Measurements from ENCODE around the gene RNF144A. TPM values are rescaled to one million over a fixed set of nuclear protein-coding genes. Genes with fewer than 3 reads are reported as not detected.

The RNF144A gene
- total and polyA plus RNA-seq, 2 donors (not counting 3 experiments of a cell fraction or from before 2014, with no cell fraction given) = 9.7 to 28.8 TPM

DNA sequence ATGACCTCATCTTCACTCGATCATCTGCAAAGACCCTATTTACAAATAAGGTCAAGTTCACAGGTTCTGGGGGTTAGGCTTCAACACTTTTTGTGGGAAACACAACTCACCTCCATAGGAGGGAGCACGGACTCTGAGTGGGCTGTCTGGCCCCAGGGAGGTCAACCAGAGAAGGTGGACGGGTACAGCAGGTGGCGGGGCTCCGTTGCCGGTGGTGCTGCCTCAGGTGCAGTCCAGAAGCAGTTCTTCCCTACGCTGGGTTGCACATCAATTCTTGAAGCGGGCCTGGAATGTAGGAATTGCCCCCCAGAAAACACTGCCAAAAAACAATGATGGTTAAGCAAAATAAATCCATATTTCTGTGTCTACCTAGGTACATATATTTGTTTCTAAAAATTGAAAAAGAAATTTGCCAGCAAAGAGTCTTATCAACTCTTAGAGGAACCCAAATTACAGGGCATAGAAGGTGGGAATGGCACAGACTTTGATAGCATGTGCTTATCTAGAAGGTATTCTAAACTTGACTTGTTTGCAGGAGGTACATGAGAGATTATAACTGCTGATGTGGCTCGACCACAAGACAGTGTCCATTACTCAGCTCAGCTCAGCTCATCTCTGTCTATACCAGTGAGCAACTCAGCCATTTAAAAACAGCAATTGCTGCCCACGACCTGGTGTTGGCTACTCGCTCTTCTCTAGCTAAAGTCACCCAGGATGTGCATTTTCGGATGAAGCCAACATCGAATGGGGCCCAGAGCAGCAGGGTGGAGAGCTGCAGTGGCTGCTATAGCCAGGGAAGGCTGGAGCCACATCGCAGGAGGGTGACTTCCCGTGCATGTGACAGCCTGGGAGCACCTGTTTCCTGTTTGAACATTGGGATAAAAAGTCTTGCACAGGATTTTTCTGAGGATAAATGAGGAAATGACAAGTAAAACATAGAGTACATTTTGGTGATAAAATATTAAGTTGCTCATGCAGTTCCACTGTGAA lies 128.7 kb downstream of the RNF144A start:
- intact Hi-C loops (cut with micrococcal nuclease) = no loop called here

More for the DNA sequence above, 128.7 kb downstream of the RNF144A start:
- FAIRE-seq = no peak
- Histone ChIP-seq H3K4me2 (ENCODE audit: insufficient read depth, low read length) (no peak overlapping the region), H3K9ac (replicated peaks; ENCODE audit: extremely low read depth, insufficient read depth, low read length) (no peak overlapping the region), H3K27me3 (ENCODE audit: control insufficient read depth in 2 of 2, insufficient read depth in 2 of 2, low read length in 2 of 2) (no peaks in the 10 kb centered on the region), H2AFZ (ENCODE audit: low read depth, low read length) (no peak overlapping the region), H3K9me3 (replicated peaks; ENCODE audit: control insufficient read depth, insufficient read depth, low read length) (no peaks in the 10 kb centered on the region), H3K9me1 (replicated peaks; ENCODE audit: control insufficient read depth, extremely low read depth, insufficient read depth, low read length) (no peaks in the 10 kb centered on the region), H3K4me1 (ENCODE audit: control insufficient read depth, extremely low read depth, insufficient read depth, low read length) (peaks cover 7% of the 10 kb centered on the region), H3K4me3 (replicated peaks in 1 of 3; ENCODE audit: insufficient read depth in 1 of 3, low read depth in 1 of 3, low read length in 3 of 3) (no peak overlapping the region), H4K20me1 (replicated peaks; ENCODE audit: control insufficient read depth, extremely low read depth, insufficient read depth, low read length) (no peaks in the 10 kb centered on the region), H3K27ac (ENCODE audit: insufficient read depth, low read depth, low read length) (no peak overlapping the region), H3K36me3 (ENCODE audit: control insufficient read depth in 2 of 2, extremely low read depth in 1 of 2, insufficient read depth in 2 of 2, low read length in 2 of 2) (no peaks in the 10 kb centered on the region), H3K79me2 (ENCODE audit: control insufficient read depth, insufficient read depth, low read length) (no peaks in the 10 kb centered on the region)
- no peak for TF ChIP-seq EZH2 (IDR thresholded peaks at IDR 0.05; ENCODE audit: borderline replicate concordance, low read depth, low read length, severe bottlenecking)
- no peak for TF ChIP-seq MYC (IDR thresholded peaks at IDR 0.05; ENCODE audit: low read depth, low read length)
- TF ChIP-seq, protein P1, sequence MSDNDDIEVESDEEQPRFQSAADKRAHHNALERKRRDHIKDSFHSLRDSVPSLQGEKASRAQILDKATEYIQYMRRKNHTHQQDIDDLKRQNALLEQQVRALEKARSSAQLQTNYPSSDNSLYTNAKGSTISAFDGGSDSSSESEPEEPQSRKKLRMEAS (IDR thresholded peaks at IDR 0.05; ENCODE audit: insufficient read depth, insufficient read length) = no peak
- no peak for TF ChIP-seq POLR2A (IDR thresholded peaks at IDR 0.05; ENCODE audit: low read depth, low read length)
- TF ChIP-seq JUN (IDR thresholded peaks at IDR 0.05; ENCODE audit: borderline replicate concordance, insufficient read depth, insufficient read length, low read depth) = no peak
- TF ChIP-seq, protein P2, sequence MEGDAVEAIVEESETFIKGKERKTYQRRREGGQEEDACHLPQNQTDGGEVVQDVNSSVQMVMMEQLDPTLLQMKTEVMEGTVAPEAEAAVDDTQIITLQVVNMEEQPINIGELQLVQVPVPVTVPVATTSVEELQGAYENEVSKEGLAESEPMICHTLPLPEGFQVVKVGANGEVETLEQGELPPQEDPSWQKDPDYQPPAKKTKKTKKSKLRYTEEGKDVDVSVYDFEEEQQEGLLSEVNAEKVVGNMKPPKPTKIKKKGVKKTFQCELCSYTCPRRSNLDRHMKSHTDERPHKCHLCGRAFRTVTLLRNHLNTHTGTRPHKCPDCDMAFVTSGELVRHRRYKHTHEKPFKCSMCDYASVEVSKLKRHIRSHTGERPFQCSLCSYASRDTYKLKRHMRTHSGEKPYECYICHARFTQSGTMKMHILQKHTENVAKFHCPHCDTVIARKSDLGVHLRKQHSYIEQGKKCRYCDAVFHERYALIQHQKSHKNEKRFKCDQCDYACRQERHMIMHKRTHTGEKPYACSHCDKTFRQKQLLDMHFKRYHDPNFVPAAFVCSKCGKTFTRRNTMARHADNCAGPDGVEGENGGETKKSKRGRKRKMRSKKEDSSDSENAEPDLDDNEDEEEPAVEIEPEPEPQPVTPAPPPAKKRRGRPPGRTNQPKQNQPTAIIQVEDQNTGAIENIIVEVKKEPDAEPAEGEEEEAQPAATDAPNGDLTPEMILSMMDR (IDR thresholded peaks at IDR 0.05; ENCODE audit: extremely low read depth in 1 of 2, insufficient read depth in 1 of 2, low read depth in 1 of 2, low read length in 2 of 2) = no peak
- TF ChIP-seq FOS (IDR thresholded peaks at IDR 0.05; ENCODE audit: borderline replicate concordance, insufficient read depth, low read length) = no peak
- no peak for TF ChIP-seq POLR2AphosphoS5 (IDR thresholded peaks at IDR 0.05; ENCODE audit: insufficient read depth, low read depth, low read length)
- TF ChIP-seq GATA2 (IDR thresholded peaks at IDR 0.05; ENCODE audit: insufficient read depth, insufficient read length, low read depth, low read length) = no peak
- CTCF ChIA-PET = interaction anchor here (1.1 to 6.1 kb wide), 11 partner anchors 8 to 150 kb away, joined by 3 to 124 read pairs (median 11); partner anchors contain the start of gene RNF144A
- dilution Hi-C loops (cut with MboI; ENCODE audit: extremely low pct_ligation_motif_present, low sequenced_read_pairs) = no loop called here
- BruUV-seq (replicated peaks) = no TSS peak
- DNase-seq (ENCODE audit: low read depth, low spot score) = no peak
- POLR2A ChIA-PET = no interaction called here

Measured in endothelial cell of umbilical vein (primary cell).